Ovary (tissue), 3 donors: ENCODE results near the gene THSD7A.

ENCODE experiments used
- CTCF ChIP-seq, 3 donors: fragments of 450-650 bp in 2 of 3; fragments of 200-600 bp in 1 of 3; IDR thresholded peaks; one replicate each; pipeline versions ENCODE4 v1.5.1 to v1.8.0; 2016 to 2022; ENCODE audit warnings: antibody characterized with exemption in 3 of 3, mild to moderate bottlenecking in 1 of 3
- EP300 ChIP-seq: sonication (generic); formaldehyde crosslinking; IDR thresholded peaks from one replicate; pipeline ENCODE4 v1.6.1; 2017; ENCODE audit warnings: antibody characterized with exemption
- donor health status: DM: no; HTN: no; CAD: no.

- TF ChIP-seq EP300 (no peak), CTCF (IDR thresholded peaks at IDR 0.05) (no peak)
Observed at GRCh38 chr7:11591055-11591633, 240.9 kb downstream of the THSD7A start.
